ENCODE data around the gene AP2S1.
A peak's percentile ranks its signal among the peaks of the same experiment; 100 is the strongest.

The AP2S1 gene

GRCh38 chr19:46797881-46798280 is 52.8 kb downstream of the AP2S1 start:
- DNase-seq = no peak

- DNase-seq = no peak
These were observed 58.7 kb downstream of the AP2S1 start for GRCh38 chr19:46791944-46792343.

- no peak for DNase-seq
These were observed 61.3 kb downstream of the AP2S1 start for GRCh38 chr19:46789371-46789770.

- no peak for DNase-seq
These were observed 61.7 kb downstream of the AP2S1 start for GRCh38 chr19:46788968-46789338.

GRCh38 chr19:46788262-46788967 is 62.2 kb downstream of the AP2S1 start, which contains the start of gene SLC1A5:
SLC1A5 (minus strand) TSS chr19:46788594; CDS start chr19:46787965, 629 bp downstream.
- DNase-seq = peak; percentile 94
